ENCODE data around the gene PDCD4. TPM values are rescaled to one million over a fixed set of nuclear protein-coding genes. Genes with fewer than 3 reads are reported as not detected.

The PDCD4 gene
- total RNA-seq, 1 donor from 2014 or later, result 106 TPM

GRCh38 chr10:110939419-110939818 is 67.7 kb downstream of the PDCD4 start:
- no peak for DNase-seq (ENCODE audit: extremely low spot score, unreplicated experiment)
- H3K27me3 Mint-ChIP-seq (ENCODE audit: unreplicated experiment), result no peaks in the 10 kb centered on the region
- no peak overlapping the region for H3K27ac Mint-ChIP-seq (ENCODE audit: unreplicated experiment)
- H3K36me3 Mint-ChIP-seq (ENCODE audit: unreplicated experiment), result peaks cover 29% of the 10 kb centered on the region
- H3K4me1 Mint-ChIP-seq (ENCODE audit: unreplicated experiment), result peaks cover 7% of the 10 kb centered on the region
- H3K9me3 Mint-ChIP-seq (ENCODE audit: unreplicated experiment), result peaks cover 17% of the 10 kb centered on the region
- no peak overlapping the region for H3K4me3 Mint-ChIP-seq (ENCODE audit: unreplicated experiment)
- no peak for TF ChIP-seq CTCF (IDR thresholded peaks at IDR 0.05)

- TF ChIP-seq CTCF (IDR thresholded peaks at IDR 0.05), result no peak
- Mint-ChIP-seq H3K36me3 (ENCODE audit: unreplicated experiment) (peaks cover 44% of the 10 kb centered on the region), H3K4me3 (ENCODE audit: unreplicated experiment) (no peak overlapping the region), H3K27me3 (ENCODE audit: unreplicated experiment) (no peaks in the 10 kb centered on the region), H3K9me3 (ENCODE audit: unreplicated experiment) (peaks cover 28% of the 10 kb centered on the region), H3K27ac (ENCODE audit: unreplicated experiment) (no peak overlapping the region), H3K4me1 (ENCODE audit: unreplicated experiment) (peaks cover 26% of the 10 kb centered on the region)
- DNase-seq (ENCODE audit: extremely low spot score, unreplicated experiment), result no peak
These were observed 73.2 kb downstream of the PDCD4 start for GRCh38 chr10:110944792-110945396.

- Mint-ChIP-seq H3K27me3 (ENCODE audit: unreplicated experiment) (no peaks in the 10 kb centered on the region), H3K4me1 (ENCODE audit: unreplicated experiment) (peaks cover 26% of the 10 kb centered on the region)
- DNase-seq (ENCODE audit: extremely low spot score, unreplicated experiment), result no peak
These were observed 74.8 kb downstream of the PDCD4 start for GRCh38 chr10:110946496-110946895.

GRCh38 chr10:110947061-110947595 is 75.4 kb downstream of the PDCD4 start:
- no peak overlapping the region for H3K4me3 Mint-ChIP-seq (ENCODE audit: unreplicated experiment)
- peaks cover 26% of the 10 kb centered on the region for H3K4me1 Mint-ChIP-seq (ENCODE audit: unreplicated experiment)
- H3K9me3 Mint-ChIP-seq (ENCODE audit: unreplicated experiment), result peaks cover 25% of the 10 kb centered on the region
- H3K36me3 Mint-ChIP-seq (ENCODE audit: unreplicated experiment), result peaks cover 42% of the 10 kb centered on the region
- H3K27me3 Mint-ChIP-seq (ENCODE audit: unreplicated experiment), result no peaks in the 10 kb centered on the region
- DNase-seq (ENCODE audit: extremely low spot score, unreplicated experiment), result no peak
- TF ChIP-seq CTCF (IDR thresholded peaks at IDR 0.05), result no peak
- no peak overlapping the region for H3K27ac Mint-ChIP-seq (ENCODE audit: unreplicated experiment)

More at GRCh38 chr10:110946496-110946895, 74.8 kb downstream of the PDCD4 start:
- TF ChIP-seq CTCF (IDR thresholded peaks at IDR 0.05), result no peak
- peak overlapping the region; percentile 4 for H3K27ac Mint-ChIP-seq (ENCODE audit: unreplicated experiment)
- H3K36me3 Mint-ChIP-seq (ENCODE audit: unreplicated experiment), result peaks cover 45% of the 10 kb centered on the region
- peaks cover 25% of the 10 kb centered on the region for H3K9me3 Mint-ChIP-seq (ENCODE audit: unreplicated experiment)
- H3K4me3 Mint-ChIP-seq (ENCODE audit: unreplicated experiment), result no peak overlapping the region

Other genes starting within 250 kb of the PDCD4 start
- 1.6 and 2.3 TPM in 2 replicates for gene RBM20, start 227.6 kb upstream of the PDCD4 start, total RNA-seq
- gene BBIP1, start 47.3 kb downstream of the PDCD4 start, total RNA-seq, result 35.2 and 39.5 TPM in 2 replicates
- gene SHOC2, start 47.7 kb downstream of the PDCD4 start, total RNA-seq, result 55.3 and 60.8 TPM in 2 replicates
- not detected in 2 replicates for gene ADRA2A, start 205.1 kb downstream of the PDCD4 start, total RNA-seq